Putamen (tissue), 1 donor: ENCODE measurements around the gene KRT71.

ENCODE experiments used
- DNase-seq: peaks from one replicate; pipeline ENCODE4 v3.0.0-alpha.2; 2016; ENCODE audit warnings: low spot score

KRT71 gene

GRCh38 chr12:52575256-52575655 is 22.3 kb upstream of the KRT71 start:
- DNase-seq, result no peak

GRCh38 chr12:52573743-52574142 is 20.8 kb upstream of the KRT71 start, which contains the start of gene KRT74:
KRT74 (minus strand) TSS chr12:52573843; CDS start chr12:52573777, 66 bp downstream.
- no peak for DNase-seq

- no peak for DNase-seq
Measured at GRCh38 chr12:52573306-52573705, 20.4 kb upstream of the KRT71 start.

- DNase-seq, result no peak
Measured at GRCh38 chr12:52570511-52570910, 17.6 kb upstream of the KRT71 start.

- no peak for DNase-seq
Measured at GRCh38 chr12:52568111-52568510, 15.2 kb upstream of the KRT71 start.

- DNase-seq, result no peak
Measured at GRCh38 chr12:52566847-52567291, 13.9 kb upstream of the KRT71 start.

- no peak for DNase-seq
Measured at GRCh38 chr12:52564582-52564981, 11.6 kb upstream of the KRT71 start.

GRCh38 chr12:52561880-52562449 is 9.0 kb upstream of the KRT71 start:
- DNase-seq, result no peak

GRCh38 chr12:52559979-52560378 is 7.0 kb upstream of the KRT71 start:
- no peak for DNase-seq

- DNase-seq, result no peak
Measured at GRCh38 chr12:52558781-52559445, 6.0 kb upstream of the KRT71 start.

GRCh38 chr12:52557476-52557875 is 4.5 kb upstream of the KRT71 start:
- no peak for DNase-seq

GRCh38 chr12:52555577-52555976 is 2.6 kb upstream of the KRT71 start:
- DNase-seq, result no peak

- DNase-seq, result peak; percentile 18
Measured at GRCh38 chr12:52552055-52552454, 890 bp downstream of the KRT71 start.

GRCh38 chr12:52551216-52551865 is 1.6 kb downstream of the KRT71 start:
- DNase-seq, result no peak

GRCh38 chr12:52546126-52546525 is 6.8 kb downstream of the KRT71 start:
- DNase-seq, result no peak

GRCh38 chr12:52543985-52544883 is 8.7 kb downstream of the KRT71 start:
- DNase-seq, result peak; percentile 29

- no peak for DNase-seq
Measured at GRCh38 chr12:52542785-52543318, 10.1 kb downstream of the KRT71 start.

GRCh38 chr12:52542157-52542556 is 10.8 kb downstream of the KRT71 start:
- no peak for DNase-seq

- DNase-seq, result no peak
Measured at GRCh38 chr12:52541709-52542108, 11.2 kb downstream of the KRT71 start.

GRCh38 chr12:52540531-52540930 is 12.4 kb downstream of the KRT71 start:
- no peak for DNase-seq

- DNase-seq, result no peak
Measured at GRCh38 chr12:52539821-52540173, 13.1 kb downstream of the KRT71 start.
